ENCODE measurements around the gene HDLBP. TPM values are rescaled to one million over a fixed set of nuclear protein-coding genes. Genes with fewer than 3 reads are reported as not detected.
"Not testable (repeated sequence)": the region's sequence is repeated elsewhere in the genome, so short reads cannot be mapped to it uniquely, and the experiment has no call there.

Gene HDLBP
- polyA plus RNA-seq, 4 donors = 338 to 397 (median 387) TPM

DNA sequence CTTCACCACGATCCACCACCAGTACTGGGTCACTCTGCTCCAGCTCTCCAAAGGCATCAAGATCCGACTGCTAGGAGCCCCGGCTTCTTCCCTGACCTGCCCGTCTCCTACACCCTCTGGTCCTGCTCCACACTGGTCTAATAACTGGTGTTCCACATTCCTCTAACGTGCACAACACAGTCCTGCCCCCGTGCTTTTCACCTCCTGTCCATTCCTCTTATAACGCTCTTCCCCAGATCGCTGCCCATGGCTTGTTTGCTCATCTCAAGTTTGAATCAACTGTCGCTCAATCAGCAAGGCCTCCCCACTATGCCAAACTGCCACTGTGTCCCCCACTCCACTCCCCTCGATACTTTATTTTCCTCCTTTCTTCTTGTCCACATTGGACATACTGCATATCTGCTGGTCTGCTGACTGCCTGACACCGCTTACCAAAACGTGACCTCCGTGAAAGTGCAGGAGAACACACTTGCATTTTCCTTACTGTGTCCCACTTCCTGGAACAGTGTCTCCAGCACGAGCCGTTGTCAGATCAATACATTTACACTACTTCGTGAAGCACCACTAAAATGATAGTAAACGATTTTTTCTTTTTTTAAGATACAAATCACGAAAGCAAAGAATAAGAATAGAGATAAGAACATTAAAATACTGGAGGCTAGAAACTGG, 6.5 kb downstream of the HDLBP start:
- no peak for DNase-seq (ENCODE audit: low read depth in 4 of 4, low spot score in 2 of 4)

DNA sequence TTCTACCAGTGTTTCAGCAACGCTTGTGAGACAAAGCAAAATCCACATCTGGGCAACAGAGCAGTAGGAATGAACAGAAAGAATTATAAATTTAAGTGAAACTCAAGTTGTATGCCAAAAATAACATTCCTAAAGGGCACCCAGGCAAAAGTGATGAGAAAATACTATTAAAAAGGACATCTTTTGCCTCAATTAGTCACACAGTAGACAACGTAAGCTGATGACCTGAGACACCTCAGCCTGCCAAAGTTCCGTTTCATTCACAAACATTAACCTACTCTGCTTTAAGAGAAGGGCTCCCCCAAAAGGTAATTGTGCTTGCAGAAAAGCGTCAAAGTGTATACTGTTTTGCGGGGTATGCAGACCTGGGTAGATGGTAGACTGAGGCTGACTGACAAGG, 7.2 kb downstream of the HDLBP start:
- DNase-seq (ENCODE audit: low read depth in 4 of 4, low spot score in 2 of 4) = no peak

DNA sequence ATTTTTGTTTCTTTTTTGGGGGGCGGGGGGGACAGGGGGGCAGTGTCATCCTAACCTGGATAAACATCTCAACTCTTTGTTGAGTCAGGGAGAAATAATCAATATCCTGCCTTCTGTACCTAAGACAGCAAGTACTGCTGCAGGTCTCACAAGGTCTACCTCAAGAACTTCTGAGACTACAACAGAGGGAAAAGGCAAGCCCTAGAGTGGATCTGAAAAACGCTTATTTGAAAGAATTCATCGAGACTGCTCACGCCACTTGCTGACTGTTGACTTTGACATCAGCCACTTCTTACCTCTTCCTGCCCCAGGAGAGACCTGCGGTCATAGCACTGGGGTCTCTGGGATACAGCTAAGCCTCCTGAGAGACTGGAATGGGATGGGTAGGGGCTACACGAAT, 8.4 kb downstream of the HDLBP start:
- DNase-seq (ENCODE audit: low read depth in 4 of 4, low spot score in 2 of 4) = no peak

DNA sequence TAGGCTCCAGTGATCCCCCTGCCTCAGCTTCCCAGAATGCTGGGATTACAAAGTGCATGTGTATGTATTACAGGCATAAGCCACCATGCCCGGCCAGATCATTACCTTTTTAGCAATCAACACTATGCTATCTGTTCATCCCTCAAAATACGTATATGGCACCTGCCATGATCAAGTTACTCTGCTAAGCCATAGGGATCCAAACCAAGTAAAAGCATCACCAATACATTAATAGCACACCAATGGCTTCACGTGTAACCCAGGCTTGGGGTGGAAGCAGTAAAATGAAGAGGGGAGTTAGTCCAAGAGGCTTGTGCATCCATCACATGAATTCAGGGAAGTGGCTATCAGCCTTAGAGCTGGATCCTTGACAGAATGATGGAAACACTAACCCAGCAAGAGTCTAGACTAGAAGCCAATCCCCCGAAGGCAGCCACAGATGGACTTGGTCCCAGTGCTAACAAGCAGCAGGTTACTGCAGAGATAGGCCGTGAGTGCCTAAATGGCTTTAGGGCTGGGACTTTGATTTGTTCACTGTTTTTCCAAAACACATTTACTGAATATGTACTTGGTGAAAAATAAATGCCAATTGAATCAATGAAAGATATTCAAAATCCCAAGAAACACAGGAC, 11.3 kb downstream of the HDLBP start:
- no peak for DNase-seq (ENCODE audit: low read depth in 4 of 4, low spot score in 2 of 4)

DNA sequence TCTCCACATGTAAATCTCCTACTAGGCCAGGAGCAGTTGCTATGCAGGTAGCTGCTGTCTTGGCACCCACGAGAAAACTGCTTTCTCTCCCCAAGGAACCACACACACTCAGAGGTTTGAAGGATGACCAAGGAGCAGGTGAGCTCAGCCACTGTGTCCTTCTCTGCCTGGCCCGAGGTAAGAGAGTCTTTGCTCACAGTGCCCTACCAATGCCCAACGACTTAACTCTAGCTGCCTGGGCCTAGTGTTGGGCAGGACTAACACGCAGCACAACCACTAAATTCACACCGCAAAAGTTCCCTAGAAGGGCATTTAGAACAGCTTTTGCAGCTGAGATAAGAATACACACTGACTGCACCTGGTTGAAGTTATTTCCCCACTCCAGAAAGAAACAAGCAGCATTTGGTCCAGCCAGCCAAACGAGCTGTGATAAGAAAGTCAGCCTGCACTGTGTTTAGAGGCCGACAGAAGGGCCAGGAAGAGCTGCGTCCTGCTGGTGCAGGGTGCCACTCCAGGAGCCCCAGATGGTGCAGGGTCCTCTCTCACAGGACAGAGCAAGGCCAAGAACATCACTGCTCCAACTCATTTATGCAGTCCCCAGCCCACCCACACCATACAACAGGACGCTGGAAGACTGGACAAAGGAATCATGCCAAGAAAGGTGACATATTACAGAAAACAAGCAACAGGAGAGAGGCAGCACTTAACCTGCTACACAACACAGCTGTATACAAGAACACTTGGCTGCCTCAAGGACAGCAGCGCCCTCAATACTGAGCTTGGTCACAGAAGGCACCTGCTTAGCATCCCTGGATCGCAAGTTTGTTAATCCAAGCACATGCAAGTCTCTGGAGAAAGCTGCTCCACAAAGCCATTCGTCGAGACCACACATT, 12.5 kb downstream of the HDLBP start:
- no peak for DNase-seq (ENCODE audit: low read depth in 4 of 4, low spot score in 2 of 4)

DNA sequence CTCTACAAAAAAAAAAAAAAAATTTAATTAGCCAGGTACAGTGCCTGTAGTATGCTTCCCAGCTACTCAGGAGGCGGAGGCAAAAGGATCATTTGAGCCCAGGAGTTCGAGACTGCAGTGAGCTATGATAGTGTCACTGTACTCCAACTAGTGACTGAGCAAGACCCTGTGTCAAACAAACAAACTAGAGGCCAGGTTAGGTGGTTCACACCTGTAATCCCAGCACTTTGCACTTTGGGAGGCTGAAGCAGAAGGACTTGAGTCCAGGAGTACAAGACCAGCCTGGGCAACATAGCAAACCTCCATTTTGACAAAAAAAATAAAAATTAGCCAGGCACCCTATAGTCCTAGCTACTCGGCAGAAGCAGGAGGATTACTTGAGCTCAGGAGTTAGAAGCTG, 13.4 kb downstream of the HDLBP start:
- no peak for DNase-seq (ENCODE audit: low read depth in 4 of 4, low spot score in 2 of 4)

DNA sequence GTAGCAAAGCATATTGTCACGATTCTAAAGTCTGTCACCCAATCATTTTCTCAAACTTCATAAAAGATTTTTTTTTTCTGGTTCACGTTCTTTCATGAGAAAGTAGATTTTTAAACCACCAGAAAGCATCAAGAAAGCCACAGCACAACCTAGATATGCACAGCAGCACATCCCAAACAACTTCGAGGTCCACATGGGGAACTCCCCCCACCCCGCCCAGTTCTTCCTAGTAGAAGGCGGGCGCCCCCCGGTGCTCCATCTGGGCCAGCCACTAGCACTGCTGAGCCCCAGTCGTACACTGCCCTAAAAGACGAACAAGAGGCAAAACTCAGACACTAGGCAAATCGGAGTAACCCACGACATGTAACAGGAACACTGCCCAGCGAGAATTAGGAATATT, 15.5 kb downstream of the HDLBP start:
- DNase-seq (ENCODE audit: low read depth in 4 of 4, low spot score in 2 of 4) = no peak

DNA sequence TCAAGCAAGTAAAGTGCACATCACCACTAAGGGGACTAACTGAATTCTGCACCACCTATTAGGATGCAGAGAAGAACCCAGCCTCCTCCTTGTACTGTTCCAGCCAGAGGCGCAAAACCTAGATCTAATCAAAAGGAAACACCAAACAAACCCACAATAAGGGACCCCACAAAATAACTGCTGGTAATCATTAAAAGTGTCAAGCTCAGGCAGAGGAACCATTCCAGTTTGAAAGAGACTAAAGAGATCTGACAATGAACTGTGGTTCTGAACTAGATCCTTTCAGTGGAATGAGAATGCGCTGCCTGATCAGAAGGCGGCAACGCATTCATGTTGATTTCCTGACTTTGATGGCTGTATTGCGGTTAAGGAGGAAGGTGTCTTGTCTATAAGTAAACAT, 16.8 kb downstream of the HDLBP start:
- DNase-seq (ENCODE audit: low read depth in 4 of 4, low spot score in 2 of 4) = no peak

DNA sequence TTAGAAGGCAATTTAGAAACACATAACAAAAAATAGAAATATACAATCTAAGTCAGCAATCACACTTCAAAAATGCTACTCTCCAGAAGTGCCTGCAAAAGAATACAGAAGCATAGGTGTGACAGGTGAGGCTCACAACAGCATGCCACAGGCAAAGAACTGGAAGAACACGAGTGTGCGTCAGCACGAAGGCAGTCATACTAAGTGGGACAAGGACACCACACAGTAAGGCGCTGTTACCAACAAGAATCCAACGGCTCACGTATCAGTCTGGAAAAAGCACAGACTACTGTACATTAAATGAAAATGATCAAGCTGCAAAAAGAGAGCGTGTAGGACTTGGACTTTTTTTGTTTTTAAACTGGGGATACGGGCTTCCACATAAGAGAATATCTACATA, 18.7 kb downstream of the HDLBP start:
- no peak for DNase-seq (ENCODE audit: low read depth in 4 of 4, low spot score in 2 of 4)

DNA sequence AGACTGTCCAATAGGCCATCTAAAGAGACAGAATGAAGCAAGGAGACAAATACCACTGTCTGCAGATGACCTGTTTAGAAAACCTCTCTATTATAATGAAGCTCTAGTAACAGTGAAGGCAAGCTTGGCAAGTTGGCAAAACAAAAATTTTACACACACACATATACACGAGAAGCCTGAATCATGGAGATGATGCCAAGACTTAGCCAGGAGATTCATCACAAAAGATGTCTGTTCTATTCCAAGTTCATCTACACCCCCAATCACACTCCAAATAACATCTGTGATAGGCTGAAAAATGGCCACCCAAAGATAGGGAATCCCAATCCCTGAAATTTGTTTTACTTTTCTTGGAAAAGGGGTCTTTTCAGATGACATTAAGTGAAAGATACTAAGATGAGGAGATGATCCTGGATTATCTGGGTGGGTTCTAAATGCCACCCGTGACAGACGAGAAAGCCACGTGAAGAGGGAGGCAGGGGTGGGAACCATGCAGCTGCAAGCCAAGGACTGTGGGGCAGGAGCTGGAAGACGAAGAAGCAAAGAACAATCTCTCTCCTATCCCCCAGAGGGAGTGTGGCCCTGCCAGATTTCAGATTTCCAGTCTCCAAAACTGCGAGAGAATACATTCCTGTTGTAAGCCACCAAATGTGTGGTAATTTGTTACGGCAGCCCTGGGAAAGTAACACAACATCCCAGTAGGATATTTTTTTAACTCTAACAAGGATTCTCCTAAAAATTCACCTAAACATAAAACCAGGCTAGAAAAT, 20.0 kb downstream of the HDLBP start:
- DNase-seq (ENCODE audit: low read depth in 4 of 4, low spot score in 2 of 4) = no peak

DNA sequence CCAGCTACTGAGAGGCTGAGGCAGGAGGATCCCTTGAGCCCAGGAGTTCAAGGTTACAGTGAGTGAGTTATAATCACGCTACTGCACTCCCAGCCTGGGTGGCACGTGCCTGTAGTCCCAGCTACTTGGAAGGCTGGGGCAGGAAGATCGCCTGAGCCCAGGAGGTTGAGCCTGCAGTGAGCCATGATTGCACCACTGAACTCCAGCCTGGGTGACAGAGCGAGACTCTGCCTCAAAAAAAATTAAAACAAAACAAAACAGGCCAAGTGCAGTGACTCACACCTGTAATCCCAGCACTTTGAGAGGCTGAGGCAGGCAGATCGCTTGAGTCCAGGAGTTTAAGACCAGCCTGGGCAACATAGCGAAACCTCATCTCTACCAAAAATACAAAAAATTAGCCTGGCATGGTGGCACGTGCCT, 22.1 kb downstream of the HDLBP start:
- not testable (repeated sequence) for DNase-seq (ENCODE audit: low read depth in 4 of 4, low spot score in 2 of 4)

DNA sequence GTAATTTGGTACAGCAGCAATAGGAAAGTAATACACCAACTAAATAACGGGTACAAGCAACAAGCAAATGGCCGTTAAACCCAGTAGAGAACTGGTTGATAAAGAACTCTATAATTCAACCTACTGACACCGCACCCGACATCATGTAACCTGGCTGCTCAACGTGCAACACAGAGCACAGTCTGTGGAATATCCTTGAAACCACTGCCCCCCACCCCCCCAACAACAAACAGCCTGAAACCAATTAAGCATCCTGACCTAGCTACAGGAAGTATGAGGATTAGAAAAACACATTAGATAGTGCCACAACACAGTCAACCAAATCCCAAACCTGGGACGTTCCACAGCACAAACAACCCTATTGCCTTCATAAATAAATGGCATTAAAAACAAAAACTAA, 23.5 kb downstream of the HDLBP start:
- DNase-seq (ENCODE audit: low read depth in 4 of 4, low spot score in 2 of 4) = no peak

DNA sequence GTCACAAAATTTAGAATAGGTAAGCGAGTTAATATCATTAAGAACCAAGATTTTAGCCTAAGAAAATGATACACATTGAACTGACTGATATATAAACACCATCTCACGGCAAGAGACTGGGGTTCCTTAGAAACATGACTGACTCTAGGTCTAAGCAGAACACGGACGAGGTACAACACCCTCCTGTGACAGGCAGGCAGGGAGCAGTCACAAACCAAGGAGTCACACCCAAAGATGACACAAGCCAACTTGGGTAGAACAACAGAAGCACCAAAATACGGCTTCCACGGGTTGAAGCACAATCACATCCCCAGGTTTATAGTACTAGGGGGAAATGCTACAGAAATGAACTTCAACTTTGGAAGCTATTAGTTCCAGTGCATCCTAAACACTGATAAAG, 24.3 kb downstream of the HDLBP start:
- no peak for DNase-seq (ENCODE audit: low read depth in 4 of 4, low spot score in 2 of 4)

DNA sequence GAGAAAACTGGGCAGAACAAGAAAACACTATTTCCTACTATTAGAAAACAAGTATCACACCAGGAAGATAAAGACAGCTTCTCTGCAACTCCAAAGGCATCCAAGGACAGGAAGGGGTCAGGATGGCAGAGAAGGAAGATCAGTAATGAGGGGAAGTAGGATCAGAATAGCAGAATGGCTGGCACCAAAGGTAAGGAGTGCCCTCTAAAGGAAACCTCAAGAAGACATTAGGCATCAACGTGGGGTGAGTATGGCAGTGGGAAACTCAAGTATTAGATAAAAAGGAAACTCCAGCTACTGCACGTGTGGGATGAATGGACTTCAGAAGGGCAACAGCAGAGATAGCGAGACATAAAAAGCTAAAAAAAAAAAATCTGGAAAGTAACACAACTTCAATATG, 25.9 kb downstream of the HDLBP start:
- no peak for DNase-seq (ENCODE audit: low read depth in 4 of 4, low spot score in 2 of 4)

DNA sequence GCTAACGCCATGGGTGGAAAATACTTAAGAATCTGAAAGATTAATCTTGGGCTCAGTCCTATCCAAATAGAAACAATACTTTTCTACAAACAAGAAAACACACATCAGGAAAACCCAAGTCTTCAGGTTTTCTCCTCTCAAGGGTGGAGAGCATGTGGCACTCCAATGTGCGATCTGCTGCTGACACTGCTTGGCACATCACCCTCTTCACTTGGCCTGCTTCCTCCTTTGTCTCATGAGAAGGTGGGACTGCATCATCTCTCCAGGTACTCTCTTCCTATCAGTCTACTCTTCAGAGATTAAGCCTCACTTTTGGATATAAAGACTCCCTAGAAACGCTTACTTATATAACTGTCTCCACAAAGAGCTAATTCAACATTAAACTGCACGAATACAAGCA, 26.4 kb downstream of the HDLBP start:
- no peak for DNase-seq (ENCODE audit: low read depth in 4 of 4, low spot score in 2 of 4)

DNA sequence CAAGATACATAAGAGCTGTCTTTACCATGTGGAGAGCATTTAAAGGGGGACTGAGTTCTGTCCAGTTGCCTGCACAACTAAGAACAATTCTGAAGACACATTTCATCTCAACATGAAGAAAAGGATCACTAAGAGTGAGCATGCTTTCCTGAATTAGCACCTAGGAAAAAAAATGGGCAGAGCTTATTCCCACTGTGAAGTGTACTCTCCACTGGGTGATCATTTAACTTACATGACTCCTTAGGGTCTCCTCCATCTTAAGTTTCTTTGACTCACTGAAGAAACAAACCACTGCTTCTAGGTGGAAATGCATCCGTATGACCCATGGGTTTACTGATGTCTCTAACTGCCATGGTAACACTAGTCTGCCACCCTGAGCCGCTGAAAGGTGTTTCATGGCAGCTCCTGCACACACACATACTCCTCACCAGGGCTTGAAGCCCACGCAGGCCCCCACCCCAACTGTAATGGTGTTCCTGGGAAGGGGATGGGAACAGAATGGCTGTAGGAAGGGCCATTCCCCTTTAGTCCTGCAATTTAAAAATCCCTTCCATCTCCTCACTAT, 27.1 kb downstream of the HDLBP start:
- no peak for DNase-seq (ENCODE audit: low read depth in 4 of 4, low spot score in 2 of 4)

DNA sequence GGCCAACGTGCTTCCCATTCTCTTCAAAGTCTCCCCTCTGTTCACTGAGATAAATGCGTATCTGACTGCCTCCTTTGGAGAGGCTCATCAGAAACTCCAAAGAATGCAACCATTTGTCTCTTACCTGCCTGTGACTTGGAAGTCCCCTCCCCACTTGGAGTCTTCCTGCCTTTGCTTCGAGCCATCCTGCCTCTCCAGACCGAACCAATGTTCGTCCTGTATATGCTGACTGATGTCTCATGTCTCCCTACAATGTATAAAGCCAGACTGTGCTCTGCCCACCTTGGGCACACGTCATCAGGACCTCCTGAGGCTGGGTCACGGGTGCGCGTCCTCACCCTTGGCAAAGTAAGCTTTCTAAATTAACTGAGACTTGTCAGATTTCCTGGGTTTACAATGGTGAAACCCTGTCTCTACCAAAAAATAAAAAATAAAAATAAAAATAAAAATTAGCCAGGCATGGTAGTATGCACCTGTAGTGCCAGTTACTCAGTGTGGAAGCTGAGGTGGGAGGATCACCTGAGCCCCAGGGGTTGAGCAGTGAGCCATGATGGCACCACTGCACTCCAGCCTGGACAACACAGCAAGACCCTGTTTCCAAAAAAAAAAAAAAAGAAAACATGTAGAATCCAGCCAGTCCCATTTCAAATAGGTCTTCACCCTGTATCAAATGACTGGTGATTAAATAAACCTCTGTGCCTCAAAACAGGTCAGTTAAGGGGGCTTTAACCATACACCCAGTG, 29.0 kb downstream of the HDLBP start:
- DNase-seq (ENCODE audit: low read depth in 4 of 4, low spot score in 2 of 4) = no peak

DNA sequence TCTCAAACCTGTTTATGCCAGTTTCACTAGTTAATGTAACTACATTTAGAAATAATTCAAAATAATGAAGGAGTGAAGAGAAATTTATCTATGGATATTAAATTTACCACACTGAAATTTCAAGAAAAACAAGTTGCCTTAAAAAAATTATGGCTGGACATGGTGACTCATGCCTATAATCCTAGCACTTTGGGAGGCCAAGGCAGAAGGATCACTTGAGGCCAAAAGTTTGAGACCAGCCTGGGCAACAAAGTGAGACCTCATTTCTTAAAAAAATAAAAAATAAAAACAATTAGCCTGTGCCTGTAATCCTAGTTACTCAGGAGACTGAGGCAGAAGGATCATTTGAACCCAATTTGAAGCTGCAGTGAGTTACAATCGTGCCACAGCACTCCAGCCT, 29.9 kb downstream of the HDLBP start:
- DNase-seq (ENCODE audit: low read depth in 4 of 4, low spot score in 2 of 4) = no peak

DNA sequence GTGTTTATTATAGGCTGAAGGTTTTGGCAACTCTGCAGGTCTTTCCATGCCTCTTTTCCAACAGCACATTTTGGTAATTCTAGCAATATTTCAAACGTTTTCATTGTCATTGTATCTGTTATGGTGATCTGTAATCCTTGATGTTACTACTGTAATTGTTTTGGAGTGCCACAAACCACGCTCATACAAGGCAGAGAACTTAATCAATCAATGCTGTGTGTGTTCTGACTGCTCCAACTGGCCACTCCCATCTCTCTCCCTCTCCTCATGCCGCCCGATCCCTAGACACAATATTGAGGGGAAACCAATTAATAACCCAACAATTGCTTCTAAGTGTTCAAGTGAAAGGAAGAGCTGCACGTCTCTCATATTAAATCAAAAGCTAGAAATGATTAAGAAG, 32.9 kb downstream of the HDLBP start:
- no peak for DNase-seq (ENCODE audit: low read depth in 4 of 4, low spot score in 2 of 4)

DNA sequence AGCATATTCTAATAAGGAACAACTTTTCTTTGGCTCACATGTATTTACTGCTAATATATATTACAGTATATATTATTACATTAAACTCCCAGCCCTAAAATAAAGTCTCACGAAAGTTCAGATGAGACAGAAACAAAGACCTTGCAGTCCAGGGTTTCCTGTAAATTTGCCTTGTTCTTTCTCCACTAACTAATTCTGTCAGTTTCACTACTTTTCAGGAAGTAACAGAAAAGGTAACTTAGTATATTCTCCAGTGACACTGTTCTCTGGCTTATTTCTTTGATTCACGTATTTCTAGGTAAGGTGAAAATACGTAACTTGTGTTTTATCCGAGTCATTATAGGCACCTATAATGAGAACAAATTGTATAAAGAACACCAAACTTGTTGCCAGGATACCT, 35.2 kb downstream of the HDLBP start:
- no peak for DNase-seq (ENCODE audit: low read depth in 4 of 4, low spot score in 2 of 4)
